Mononuclear cell (primary cell): ENCODE results near the gene CFAP97D2. TPM values are rescaled to one million over a fixed set of nuclear protein-coding genes. Genes with fewer than 3 reads are reported as not detected.
"Not testable (repeated sequence)": the region's sequence is repeated elsewhere in the genome, so short reads cannot be mapped to it uniquely, and the experiment has no call there.

ENCODE experiments used
- H3K27me3 ChIP-seq: 2 replicates; pipeline ENCODE4 v1.6.0; 2011; ENCODE audit warnings: low read length, control low read depth; ENCODE audit not compliant: insufficient read depth
- H3K4me1 ChIP-seq: 2 replicates; pipeline ENCODE4 v1.5.1; 2011; ENCODE audit warnings: mild to moderate bottlenecking, low read length, control low read depth; ENCODE audit not compliant: insufficient read depth
- H3K4me3 ChIP-seq: 2 replicates; pipeline ENCODE4 v1.5.1; 2011; ENCODE audit warnings: mild to moderate bottlenecking, low read length, moderate library complexity
- H3K9me3 ChIP-seq: 2 replicates; pipeline ENCODE4 v1.5.1; 2011; ENCODE audit warnings: low read depth, mild to moderate bottlenecking, control low read depth, low read length
- total RNA-seq: library from RNA; depleted of rRNA; stranded (reverse); fragments of >200 nt; gene quantifications from one replicate; pipeline ENCODE4 v1.2.3, GENCODE V29; 2012

Gene CFAP97D2
- 0.94 TPM for total RNA-seq

- Histone ChIP-seq H3K9me3 (no peaks in the 10 kb centered on the region), H3K27me3 (no peaks in the 10 kb centered on the region), H3K4me1 (peaks cover 11% of the 10 kb centered on the region), H3K4me3 (no peak within 1 kb of the TSS)
Observed at GRCh38 chr13:114179087-114179658, at the start of gene CFAP97D2. Gene CFAP97D2, plus strand, starts transcription at chr13:114179257. Its CDS starts 74 bp downstream, at chr13:114179331.

GRCh38 chr13:114129649-114130062 lies 49.4 kb upstream of the CFAP97D2 start:
- H3K4me3 ChIP-seq: peak overlapping the region; percentile 91
- H3K27me3 ChIP-seq: no peaks in the 10 kb centered on the region
- H3K9me3 ChIP-seq: no peaks in the 10 kb centered on the region
- H3K4me1 ChIP-seq: peaks cover 65% of the 10 kb centered on the region

GRCh38 chr13:114130131-114130836 lies 48.8 kb upstream of the CFAP97D2 start:
- H3K4me1 ChIP-seq: peaks cover 60% of the 10 kb centered on the region
- no peaks in the 10 kb centered on the region for H3K27me3 ChIP-seq
- no peaks in the 10 kb centered on the region for H3K9me3 ChIP-seq
- H3K4me3 ChIP-seq: peak overlapping the region; percentile 91

GRCh38 chr13:114130837-114131582 lies 48.0 kb upstream of the CFAP97D2 start:
- H3K27me3 ChIP-seq: no peaks in the 10 kb centered on the region
- no peaks in the 10 kb centered on the region for H3K9me3 ChIP-seq
- H3K4me1 ChIP-seq: peaks cover 54% of the 10 kb centered on the region
- peak overlapping the region; percentile 91 for H3K4me3 ChIP-seq

GRCh38 chr13:114131583-114132418 lies 47.3 kb upstream of the CFAP97D2 start:
- Histone ChIP-seq H3K4me1 (peaks cover 47% of the 10 kb centered on the region), H3K27me3 (no peaks in the 10 kb centered on the region), H3K4me3 (peak overlapping the region; percentile 91), H3K9me3 (no peaks in the 10 kb centered on the region)

- Histone ChIP-seq H3K4me3 (peak within 1 kb of the TSS; percentile 91), H3K9me3 (no peaks in the 10 kb centered on the region), H3K27me3 (no peaks in the 10 kb centered on the region), H3K4me1 (peaks cover 39% of the 10 kb centered on the region)
Observed at GRCh38 chr13:114132419-114133121, 46.5 kb upstream of the CFAP97D2 start, which contains the start of gene RASA3. Gene RASA3, minus strand, starts transcription at chr13:114132623. Its CDS starts 134 bp downstream, at chr13:114132489.

GRCh38 chr13:114133126-114133525 lies 45.9 kb upstream of the CFAP97D2 start:
- not testable (repeated sequence) for H3K27me3 ChIP-seq, H3K4me3 ChIP-seq, H3K9me3 ChIP-seq
- H3K4me1 ChIP-seq: peaks cover 33% of the 10 kb centered on the region

GRCh38 chr13:114133552-114133951 lies 45.5 kb upstream of the CFAP97D2 start:
- H3K4me1 ChIP-seq: peaks cover 29% of the 10 kb centered on the region
- not testable (repeated sequence) for H3K27me3 ChIP-seq, H3K9me3 ChIP-seq, H3K4me3 ChIP-seq

GRCh38 chr13:114134111-114134943 lies 44.7 kb upstream of the CFAP97D2 start:
- no peak overlapping the region for H3K4me3 ChIP-seq
- peaks cover 23% of the 10 kb centered on the region for H3K4me1 ChIP-seq
- H3K9me3 ChIP-seq: no peaks in the 10 kb centered on the region

GRCh38 chr13:114134944-114135610 lies 44.0 kb upstream of the CFAP97D2 start:
- no peaks in the 10 kb centered on the region for H3K9me3 ChIP-seq
- H3K4me1 ChIP-seq: peaks cover 18% of the 10 kb centered on the region
- no peak overlapping the region for H3K4me3 ChIP-seq
- no peaks in the 10 kb centered on the region for H3K27me3 ChIP-seq

More at GRCh38 chr13:114134111-114134943, 44.7 kb upstream of the CFAP97D2 start:
- H3K27me3 ChIP-seq: no peaks in the 10 kb centered on the region

GRCh38 chr13:114135731-114136171 lies 43.3 kb upstream of the CFAP97D2 start:
- H3K27me3 ChIP-seq: no peaks in the 10 kb centered on the region
- H3K4me3 ChIP-seq: no peak overlapping the region
- peaks cover 18% of the 10 kb centered on the region for H3K4me1 ChIP-seq
- no peaks in the 10 kb centered on the region for H3K9me3 ChIP-seq

GRCh38 chr13:114136576-114136975 lies 42.5 kb upstream of the CFAP97D2 start:
- no peaks in the 10 kb centered on the region for H3K27me3 ChIP-seq
- H3K4me3 ChIP-seq: no peak overlapping the region
- H3K9me3 ChIP-seq: no peaks in the 10 kb centered on the region
- H3K4me1 ChIP-seq: peaks cover 24% of the 10 kb centered on the region
